C4-2B (cell line): ENCODE measurements around the gene ZNF184.

ENCODE experiments used
- ZFX ChIP-seq: fragments of 450-650 bp; IDR thresholded peaks from 2 replicates; pipeline ENCODE4 v1.6.1; 2017
- TF ChIP-seq, protein P1 (sequence below): fragments of 450-650 bp; conservative IDR thresholded peaks from 2 replicates; pipeline ENCODE4 v1.5.1; 2017; ENCODE audit warnings: mild to moderate bottlenecking

GRCh38 chr6:27512525-27512924, 39.6 kb upstream of the ZNF184 start:
- TF ChIP-seq, protein P1, sequence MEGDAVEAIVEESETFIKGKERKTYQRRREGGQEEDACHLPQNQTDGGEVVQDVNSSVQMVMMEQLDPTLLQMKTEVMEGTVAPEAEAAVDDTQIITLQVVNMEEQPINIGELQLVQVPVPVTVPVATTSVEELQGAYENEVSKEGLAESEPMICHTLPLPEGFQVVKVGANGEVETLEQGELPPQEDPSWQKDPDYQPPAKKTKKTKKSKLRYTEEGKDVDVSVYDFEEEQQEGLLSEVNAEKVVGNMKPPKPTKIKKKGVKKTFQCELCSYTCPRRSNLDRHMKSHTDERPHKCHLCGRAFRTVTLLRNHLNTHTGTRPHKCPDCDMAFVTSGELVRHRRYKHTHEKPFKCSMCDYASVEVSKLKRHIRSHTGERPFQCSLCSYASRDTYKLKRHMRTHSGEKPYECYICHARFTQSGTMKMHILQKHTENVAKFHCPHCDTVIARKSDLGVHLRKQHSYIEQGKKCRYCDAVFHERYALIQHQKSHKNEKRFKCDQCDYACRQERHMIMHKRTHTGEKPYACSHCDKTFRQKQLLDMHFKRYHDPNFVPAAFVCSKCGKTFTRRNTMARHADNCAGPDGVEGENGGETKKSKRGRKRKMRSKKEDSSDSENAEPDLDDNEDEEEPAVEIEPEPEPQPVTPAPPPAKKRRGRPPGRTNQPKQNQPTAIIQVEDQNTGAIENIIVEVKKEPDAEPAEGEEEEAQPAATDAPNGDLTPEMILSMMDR = no peak
- no peak for TF ChIP-seq ZFX
